Panc1 (cell line): Measurements from ENCODE around the gene PRPS2. TPM values are rescaled to one million over a fixed set of nuclear protein-coding genes. Genes with fewer than 3 reads are reported as not detected.

Source experiments
- ATAC-seq: fragments of 200-7000 bp; cut with Tn5 transposase; 2 replicates; pipeline ENCODE4 v1.9.1; 2020; ENCODE audit warnings: mild to moderate bottlenecking, moderate library complexity
- BruUV-seq: library from RNA; stranded (reverse); fragments of 400-500 nt; replicated peaks from 2 replicates; lab custom pipeline; 2021; lab: Mats Ljungman, UMichigan
- CTCF ChIA-PET: fragments of 300-600 bp; sonication (Branson Sonifier 250); formaldehyde crosslinking; loops from one replicate; lab custom pipeline; 2022; ENCODE audit warnings: antibody characterized with exemption; lab: Charles Lee
- POLR2A ChIA-PET: fragments of 300-600 bp; sonication (Branson Sonifier 250); formaldehyde crosslinking; loops from one replicate; lab custom pipeline; 2022; ENCODE audit warnings: antibody characterized with exemption; lab: Charles Lee
- DNase-seq: peaks from one replicate; pipeline ENCODE4 v3.0.0-alpha.2; 2010; ENCODE audit warnings: low read depth, low spot score
- H3K27ac ChIP-seq: 2 replicates; pipeline ENCODE4 v1.5.1; 2011; ENCODE audit warnings: mild to moderate bottlenecking, low read length, inconsistent platforms
- H3K27me3 ChIP-seq: fragments of 200-500 bp; sonication (Bioruptor generic); 2 replicates; pipeline ENCODE4 v1.6.0; 2014; ENCODE audit warnings: low read length, inconsistent platforms; ENCODE audit not compliant: control insufficient read depth, insufficient read depth
- H3K36me3 ChIP-seq: fragments of 200-500 bp; sonication (Bioruptor generic); 2 replicates; pipeline ENCODE4 v1.5.1; 2014; ENCODE audit warnings: inconsistent platforms, mild to moderate bottlenecking, low read length, moderate library complexity; ENCODE audit not compliant: control insufficient read depth, insufficient read depth
- H3K4me1 ChIP-seq: 2 replicates; pipeline ENCODE4 v1.5.1; 2011; ENCODE audit warnings: inconsistent platforms, mild to moderate bottlenecking, low read length, moderate library complexity; ENCODE audit not compliant: control insufficient read depth, insufficient read depth
- H3K4me3 ChIP-seq, 2 experiments: 2 replicates each; pipeline ENCODE4 v1.5.1; 2011 to 2012; ENCODE audit warnings: low read depth in 2 of 2, low read length in 2 of 2, mild to moderate bottlenecking in 2 of 2, inconsistent platforms in 1 of 2, moderate library complexity in 1 of 2
- H3K9me3 ChIP-seq: fragments of 200-500 bp; sonication (Bioruptor generic); 2 replicates; pipeline ENCODE4 v1.5.1; 2014; ENCODE audit warnings: low read depth, mild to moderate bottlenecking, inconsistent platforms, low read length, moderate library complexity; ENCODE audit not compliant: control insufficient read depth, insufficient read depth
- POLR2AphosphoS5 ChIP-seq: IDR thresholded peaks from 2 replicates; pipeline ENCODE4 v1.6.1; 2012; ENCODE audit warnings: mild to moderate bottlenecking, low read depth, low read length, moderate library complexity
- REST ChIP-seq, 2 experiments: IDR thresholded peaks; 2 replicates each; pipeline ENCODE4 v1.6.1; 2011 to 2012; ENCODE audit warnings: low read depth in 2 of 2, control low read depth in 1 of 2, low read length in 1 of 2, mild to moderate bottlenecking in 1 of 2, moderate library complexity in 1 of 2; ENCODE audit not compliant: insufficient read depth in 1 of 2
- SIN3A ChIP-seq: IDR thresholded peaks from 2 replicates; pipeline ENCODE4 v1.6.1; 2012; ENCODE audit warnings: low read depth, mild to moderate bottlenecking, low read length, moderate library complexity, borderline replicate concordance; ENCODE audit not compliant: insufficient read depth
- TCF7L2 ChIP-seq: IDR thresholded peaks from 2 replicates; pipeline ENCODE4 v1.6.1; 2011; ENCODE audit warnings: mild to moderate bottlenecking, low read depth, low read length, inconsistent platforms
- in situ Hi-C: cut with HindIII; loops from 2 replicates; pipeline ENCODE4 v1.10.0; 2016; ENCODE audit warnings: low sequenced_read_pairs, low pct_unique_long_range_greater_than_20kb
- intact Hi-C: fragments of 100-400 bp; cut with micrococcal nuclease; formaldehyde crosslinking; loops from one replicate; pipeline ENCODE4 v1.10.0; 2022; ENCODE audit not compliant: unreplicated experiment
- total RNA-seq: library from RNA; stranded (reverse); gene quantifications from one replicate; pipeline ENCODE4 v1.2.1, GENCODE V29; 2021; ENCODE audit not compliant: unreplicated experiment
- TF ChIP-seq, protein P1 (sequence below): fragments of 450-650 bp; IDR thresholded peaks from 2 replicates; pipeline ENCODE4 v1.5.1; 2017; ENCODE audit warnings: mild to moderate bottlenecking

Gene PRPS2
- total RNA-seq, 1 experiment from 2014 or later = 28.4 TPM

DNA sequence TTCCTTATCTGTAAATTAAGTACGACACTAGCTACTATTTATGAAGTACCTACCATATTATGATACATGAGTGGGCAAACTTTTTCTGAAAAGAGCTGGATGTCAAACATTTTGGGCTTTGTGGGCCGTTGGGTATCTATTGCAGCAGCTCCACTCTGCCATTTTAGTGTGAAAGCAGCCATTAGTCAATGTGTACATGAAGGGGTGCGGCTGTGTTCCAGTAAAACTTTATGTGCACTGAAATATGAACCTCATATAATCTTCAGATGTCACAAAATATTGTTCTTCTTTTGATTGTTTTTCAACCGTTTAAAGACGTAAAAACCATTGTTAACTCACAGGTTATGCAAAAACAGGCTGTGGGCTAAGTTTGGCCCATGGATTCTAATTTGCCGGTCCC is 14.1 kb downstream of the PRPS2 start:
- CTCF ChIA-PET = no interaction called here
- ATAC-seq = no peak
- H3K27ac ChIP-seq = no peak overlapping the region
- in situ Hi-C loops = no loop called here
- H3K4me3 ChIP-seq = no peak overlapping the region
- TF ChIP-seq, protein P1, sequence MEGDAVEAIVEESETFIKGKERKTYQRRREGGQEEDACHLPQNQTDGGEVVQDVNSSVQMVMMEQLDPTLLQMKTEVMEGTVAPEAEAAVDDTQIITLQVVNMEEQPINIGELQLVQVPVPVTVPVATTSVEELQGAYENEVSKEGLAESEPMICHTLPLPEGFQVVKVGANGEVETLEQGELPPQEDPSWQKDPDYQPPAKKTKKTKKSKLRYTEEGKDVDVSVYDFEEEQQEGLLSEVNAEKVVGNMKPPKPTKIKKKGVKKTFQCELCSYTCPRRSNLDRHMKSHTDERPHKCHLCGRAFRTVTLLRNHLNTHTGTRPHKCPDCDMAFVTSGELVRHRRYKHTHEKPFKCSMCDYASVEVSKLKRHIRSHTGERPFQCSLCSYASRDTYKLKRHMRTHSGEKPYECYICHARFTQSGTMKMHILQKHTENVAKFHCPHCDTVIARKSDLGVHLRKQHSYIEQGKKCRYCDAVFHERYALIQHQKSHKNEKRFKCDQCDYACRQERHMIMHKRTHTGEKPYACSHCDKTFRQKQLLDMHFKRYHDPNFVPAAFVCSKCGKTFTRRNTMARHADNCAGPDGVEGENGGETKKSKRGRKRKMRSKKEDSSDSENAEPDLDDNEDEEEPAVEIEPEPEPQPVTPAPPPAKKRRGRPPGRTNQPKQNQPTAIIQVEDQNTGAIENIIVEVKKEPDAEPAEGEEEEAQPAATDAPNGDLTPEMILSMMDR = no peak
- TF ChIP-seq REST (IDR thresholded peaks at IDR 0.05; ENCODE audit: insufficient read depth in 1 of 2, low read depth in 2 of 2, low read length in 1 of 2) = no peak
- TF ChIP-seq SIN3A = no peak
- no peak for TF ChIP-seq POLR2AphosphoS5
- no peak for TF ChIP-seq TCF7L2
- no peaks in the 10 kb centered on the region for H3K9me3 ChIP-seq
- H3K4me1 ChIP-seq = no peaks in the 10 kb centered on the region
- intact Hi-C loops = no loop called here
- H3K36me3 ChIP-seq = no peaks in the 10 kb centered on the region
- no peak for DNase-seq
- BruUV-seq = no TSS peak
- no peaks in the 10 kb centered on the region for H3K27me3 ChIP-seq
- POLR2A ChIA-PET = no interaction called here

- TF ChIP-seq SIN3A = no peak
- TF ChIP-seq, protein P1 = no peak
- no peak for TF ChIP-seq TCF7L2
- TF ChIP-seq POLR2AphosphoS5 = no peak
- no peak for TF ChIP-seq REST (IDR thresholded peaks at IDR 0.05; ENCODE audit: insufficient read depth in 1 of 2, low read depth in 2 of 2, low read length in 1 of 2)
- in situ Hi-C loops = no loop called here
- H3K27me3 ChIP-seq = no peaks in the 10 kb centered on the region
- no peak for DNase-seq
- H3K4me3 ChIP-seq = no peak overlapping the region
- H3K4me1 ChIP-seq = no peaks in the 10 kb centered on the region
- no TSS peak for BruUV-seq
- CTCF ChIA-PET = no interaction called here
- no peak overlapping the region for H3K27ac ChIP-seq
- POLR2A ChIA-PET = no interaction called here
- intact Hi-C loops = loop anchor here (5.0 kb wide), 1 partner anchor 91 kb away; no protein-coding TSS in a partner anchor
- ATAC-seq = no peak
- no peaks in the 10 kb centered on the region for H3K36me3 ChIP-seq
- H3K9me3 ChIP-seq = no peaks in the 10 kb centered on the region
These were observed 20.4 kb downstream of the PRPS2 start for GRCh38 chrX:12811658-12812057.
